NCI-H1930 (cell line): ENCODE data around the gene RAMP1.
"Not testable (repeated sequence)": the region's sequence is repeated elsewhere in the genome, so short reads cannot be mapped to it uniquely, and the experiment has no call there.

ENCODE experiments used
- DNase-seq, 2 experiments: peaks; one replicate each; lab custom pipeline; 2025; lab: John Stamatoyannopoulos, UW

The RAMP1 gene

GRCh38 chr2:237859533-237860272 lies at the start of gene RAMP1:
TSS of gene RAMP1 (plus strand) at chr2:237859623. CDS start at chr2:237859676, 53 bp downstream.
- DNase-seq, result no peak

- DNase-seq, result no peak
Observed at GRCh38 chr2:237815637-237816036, 43.8 kb upstream of the RAMP1 start.

- no peak for DNase-seq
Observed at GRCh38 chr2:237816531-237816930, 42.9 kb upstream of the RAMP1 start.

- DNase-seq, result no peak
Observed at GRCh38 chr2:237818066-237818473, 41.4 kb upstream of the RAMP1 start.

GRCh38 chr2:237819231-237819630 lies 40.2 kb upstream of the RAMP1 start:
- DNase-seq, result no peak

- DNase-seq, result no peak
Observed at GRCh38 chr2:237820421-237820820, 39.0 kb upstream of the RAMP1 start.

- DNase-seq, result no peak
Observed at GRCh38 chr2:237823544-237823943, 35.9 kb upstream of the RAMP1 start.

GRCh38 chr2:237824085-237824484 lies 35.3 kb upstream of the RAMP1 start:
- DNase-seq, result no peak

GRCh38 chr2:237827421-237827987 lies 31.9 kb upstream of the RAMP1 start:
- DNase-seq, result no peak

GRCh38 chr2:237830522-237830921 lies 28.9 kb upstream of the RAMP1 start:
- DNase-seq, result no peak

- DNase-seq, result no peak
Observed at GRCh38 chr2:237833546-237833945, 25.9 kb upstream of the RAMP1 start.

- no peak for DNase-seq
Observed at GRCh38 chr2:237835372-237835771, 24.1 kb upstream of the RAMP1 start.

- no peak for DNase-seq
Observed at GRCh38 chr2:237841051-237841450, 18.4 kb upstream of the RAMP1 start.

GRCh38 chr2:237848940-237849339 lies 10.5 kb upstream of the RAMP1 start:
- DNase-seq, result not testable (repeated sequence)

GRCh38 chr2:237854295-237854694 lies 5.1 kb upstream of the RAMP1 start:
- DNase-seq, result no peak

- no peak for DNase-seq
Observed at GRCh38 chr2:237857791-237858190, 1.6 kb upstream of the RAMP1 start.

- peak in 1 of 2 experiments; percentile 44 for DNase-seq
Observed at GRCh38 chr2:237858294-237859081, 935 bp upstream of the RAMP1 start.

- DNase-seq, result no peak
Observed at GRCh38 chr2:237859082-237859433, 365 bp upstream of the RAMP1 start.

- DNase-seq, result no peak
Observed at GRCh38 chr2:237860273-237860935, 981 bp downstream of the RAMP1 start.

- no peak for DNase-seq
Observed at GRCh38 chr2:237861875-237862527, 2.6 kb downstream of the RAMP1 start.

- DNase-seq, result no peak
Observed at GRCh38 chr2:237862528-237862895, 3.1 kb downstream of the RAMP1 start.

GRCh38 chr2:237863102-237863511 lies 3.7 kb downstream of the RAMP1 start:
- DNase-seq, result no peak
